KOPT-K1 (cell line): ENCODE results near the gene GLG1.

Source experiments
- H3K27ac ChIP-seq: fragments of 200-600 bp; sonication (generic); 2 replicates; pipeline ENCODE4 v1.5.1; 2016; ENCODE audit warnings: antibody characterized with exemption, mild to moderate bottlenecking, low read depth, low read length; ENCODE audit not compliant: poor library complexity, severe bottlenecking
- H3K36me3 ChIP-seq: fragments of 200-600 bp; sonication (generic); 2 replicates; pipeline ENCODE4 v1.5.1; 2017; ENCODE audit warnings: antibody characterized with exemption, mild to moderate bottlenecking, low read length, moderate library complexity; ENCODE audit not compliant: insufficient read depth
- H3K9me3 ChIP-seq: fragments of 200-600 bp; sonication (generic); 2 replicates; pipeline ENCODE4 v1.5.1; 2017; ENCODE audit warnings: antibody characterized with exemption, low read length, mild to moderate bottlenecking; ENCODE audit not compliant: insufficient read depth, poor library complexity, severe bottlenecking

GLG1 gene

DNA sequence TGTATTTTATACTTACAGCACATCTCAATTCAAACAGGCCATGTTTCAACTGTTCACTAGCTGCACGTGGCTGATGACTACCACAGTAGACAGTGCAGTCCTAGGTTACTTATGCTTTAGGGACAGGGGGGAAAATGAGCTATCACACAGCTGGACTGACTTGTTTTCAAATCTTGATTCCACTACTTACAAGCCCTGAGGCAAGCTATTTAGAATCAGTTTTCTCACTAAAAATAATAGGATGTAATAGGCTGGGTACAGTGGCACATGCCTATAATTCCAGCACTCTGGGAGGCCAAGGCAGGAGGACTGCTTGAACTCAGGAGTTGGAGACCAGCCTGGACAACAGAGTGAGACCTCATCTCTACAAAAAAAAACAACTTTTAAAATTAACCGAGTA, 10.3 kb downstream of the GLG1 start:
- no peak overlapping the region for H3K27ac ChIP-seq
- H3K36me3 ChIP-seq = peaks cover 13% of the 10 kb centered on the region
- no peaks in the 10 kb centered on the region for H3K9me3 ChIP-seq

DNA sequence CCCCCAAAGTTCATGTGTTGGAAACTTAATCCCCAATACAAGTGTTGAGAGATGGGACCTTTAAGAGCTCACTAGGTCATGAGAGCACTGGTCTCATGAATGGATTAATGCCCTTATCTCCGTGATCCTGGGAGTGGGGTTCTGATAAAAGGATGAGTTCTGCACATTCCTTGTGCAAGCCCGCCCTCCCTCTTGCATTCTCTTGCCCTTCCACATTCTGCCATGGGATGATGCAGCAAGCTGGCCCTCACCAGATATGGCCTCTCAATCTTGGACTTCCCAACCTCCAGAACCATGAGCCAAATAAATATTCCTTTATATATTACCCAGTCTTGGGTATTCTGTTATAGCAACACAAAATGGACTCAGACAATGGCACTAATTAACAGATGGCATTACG, 14.1 kb downstream of the GLG1 start:
- H3K9me3 ChIP-seq = no peaks in the 10 kb centered on the region
- peaks cover 13% of the 10 kb centered on the region for H3K36me3 ChIP-seq
- no peak overlapping the region for H3K27ac ChIP-seq

DNA sequence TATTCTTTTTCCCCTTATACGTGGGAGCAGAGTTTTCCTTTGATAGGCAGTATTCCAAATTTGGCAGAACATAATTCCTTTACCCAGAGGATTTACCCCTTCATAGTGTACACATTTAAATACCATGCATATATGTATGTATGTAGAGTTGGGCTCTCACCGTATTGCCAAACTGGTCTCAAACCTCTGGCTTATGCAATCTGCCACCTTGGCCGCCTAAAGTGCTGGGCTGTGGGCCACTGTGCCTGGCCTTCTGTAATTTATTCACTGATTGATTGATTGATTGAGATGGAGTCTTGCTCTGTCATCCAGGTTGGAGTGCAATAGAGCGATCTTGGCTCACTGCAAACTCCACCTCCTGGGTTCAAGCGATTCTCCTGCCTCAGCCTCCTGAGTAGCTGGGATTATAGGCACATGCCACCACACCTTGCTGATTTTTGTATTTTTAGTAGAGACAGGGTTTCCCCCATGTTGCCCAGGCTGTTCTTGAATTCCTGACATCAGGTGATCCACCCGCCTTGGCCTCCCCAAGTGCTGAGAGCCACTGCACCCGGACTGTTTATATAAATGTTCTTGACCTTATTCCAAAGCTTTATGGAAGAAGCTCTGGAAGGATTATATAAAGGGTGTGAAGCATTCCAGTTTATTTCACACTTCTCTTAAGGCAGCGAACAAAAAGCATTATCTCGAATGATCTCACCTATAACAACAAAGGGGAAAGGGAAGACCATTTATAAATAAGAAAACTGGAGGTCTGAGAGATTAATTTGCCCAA, 14.9 kb downstream of the GLG1 start:
- H3K27ac ChIP-seq = no peak overlapping the region
- peaks cover 12% of the 10 kb centered on the region for H3K36me3 ChIP-seq
- H3K9me3 ChIP-seq = no peaks in the 10 kb centered on the region

DNA sequence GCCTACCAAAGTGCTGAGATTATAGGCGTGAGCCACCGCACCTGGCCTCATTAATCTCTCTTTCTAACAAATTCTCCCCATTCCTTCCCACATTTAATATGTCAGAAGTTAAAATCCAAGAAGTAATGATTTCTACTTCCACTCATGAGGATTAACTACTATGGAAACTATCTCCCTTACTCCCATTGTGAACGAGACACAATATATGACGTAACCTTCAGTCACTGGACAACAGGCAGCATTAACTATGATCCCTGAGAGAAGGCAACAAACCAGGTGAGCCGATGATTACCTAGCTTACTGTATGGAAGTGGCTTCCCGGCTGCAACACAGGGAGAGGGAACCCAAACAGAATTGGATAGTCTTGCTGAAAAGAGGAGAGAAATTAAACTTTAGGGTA, 20.0 kb downstream of the GLG1 start:
- no peaks in the 10 kb centered on the region for H3K9me3 ChIP-seq
- no peaks in the 10 kb centered on the region for H3K36me3 ChIP-seq
- H3K27ac ChIP-seq = no peak overlapping the region

DNA sequence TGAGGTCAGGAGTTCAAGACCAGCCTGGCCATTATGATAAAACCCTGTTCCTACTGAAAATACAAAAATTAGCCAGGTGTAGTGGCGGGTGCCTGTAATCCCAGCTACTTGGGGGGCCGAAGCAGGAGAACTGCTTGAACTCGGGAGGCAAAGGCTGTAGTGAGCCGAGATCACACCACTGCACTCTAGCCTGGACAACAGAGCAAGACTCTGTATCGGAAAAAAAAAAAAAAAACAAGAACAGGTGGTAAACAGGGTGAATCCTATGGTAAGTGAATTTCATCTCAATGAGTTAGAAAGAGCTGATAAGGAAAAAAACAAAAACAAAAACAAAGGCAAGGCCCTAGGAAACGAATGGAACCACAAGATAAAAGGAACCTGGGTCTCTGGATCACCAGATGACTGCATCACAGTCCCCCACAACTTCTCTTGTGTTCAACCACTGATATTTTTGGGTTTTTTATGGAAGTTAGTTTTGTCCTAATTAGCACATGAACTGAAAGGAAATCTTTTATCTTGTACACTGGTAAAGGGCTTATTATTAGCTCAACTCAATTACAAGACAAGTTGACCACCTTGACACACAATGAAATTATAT, 21.0 kb downstream of the GLG1 start:
- Histone ChIP-seq H3K9me3 (no peaks in the 10 kb centered on the region), H3K27ac (no peak overlapping the region), H3K36me3 (no peaks in the 10 kb centered on the region)

DNA sequence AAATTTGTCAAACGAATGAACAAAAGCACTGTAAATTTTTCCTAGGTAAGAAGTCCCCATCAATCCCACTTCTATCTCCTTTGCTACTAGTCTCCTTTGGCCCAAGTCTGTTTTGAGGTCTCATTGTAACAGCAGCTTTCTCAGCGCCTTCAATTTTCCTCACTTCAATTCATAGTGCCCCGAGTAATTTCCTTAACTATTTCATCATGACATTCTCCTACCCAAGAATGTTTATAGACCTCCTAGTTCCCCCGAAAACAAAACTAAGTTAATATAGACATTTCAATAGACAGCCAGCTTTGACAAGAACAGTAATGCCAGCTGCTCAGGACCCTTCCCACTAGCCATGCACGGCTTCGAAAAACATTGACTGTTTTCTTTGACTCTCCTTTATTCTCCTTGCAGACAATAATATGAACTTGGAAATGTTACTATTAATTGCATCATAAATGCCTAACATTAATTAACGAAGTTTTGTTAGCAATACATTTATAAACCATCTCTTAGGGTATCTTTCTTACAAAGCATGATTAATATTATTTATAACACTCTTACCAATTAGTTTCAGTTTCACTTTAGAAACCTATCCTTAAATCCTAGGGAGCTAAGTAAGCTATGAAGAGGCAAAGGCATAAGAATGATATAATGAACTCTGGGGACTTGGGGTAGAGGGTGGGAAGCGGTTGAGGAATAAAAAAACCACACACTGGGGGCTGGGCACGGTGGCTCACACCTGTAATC, 22.8 kb downstream of the GLG1 start:
- Histone ChIP-seq H3K36me3 (no peaks in the 10 kb centered on the region), H3K9me3 (no peaks in the 10 kb centered on the region), H3K27ac (no peak overlapping the region)

DNA sequence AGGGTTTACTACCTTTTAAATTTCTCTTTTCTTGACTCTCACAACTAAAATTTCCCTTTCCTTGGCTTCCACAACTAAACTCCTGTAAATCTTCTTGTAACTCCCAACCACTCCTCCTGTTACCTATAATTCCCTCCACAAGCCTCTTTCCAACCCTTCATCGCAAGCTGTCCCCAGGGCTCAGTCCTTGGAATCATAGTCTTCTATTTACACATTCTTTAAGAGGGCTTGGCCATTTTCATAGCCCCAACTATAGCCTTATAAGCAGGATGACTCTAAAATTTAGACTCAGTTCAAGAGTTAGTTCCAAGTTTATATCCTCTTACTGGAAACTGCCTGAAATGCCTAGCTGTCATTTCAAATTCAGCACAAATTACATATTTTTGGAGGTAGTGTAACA, 23.9 kb downstream of the GLG1 start:
- H3K36me3 ChIP-seq = no peaks in the 10 kb centered on the region
- no peak overlapping the region for H3K27ac ChIP-seq
- H3K9me3 ChIP-seq = no peaks in the 10 kb centered on the region

DNA sequence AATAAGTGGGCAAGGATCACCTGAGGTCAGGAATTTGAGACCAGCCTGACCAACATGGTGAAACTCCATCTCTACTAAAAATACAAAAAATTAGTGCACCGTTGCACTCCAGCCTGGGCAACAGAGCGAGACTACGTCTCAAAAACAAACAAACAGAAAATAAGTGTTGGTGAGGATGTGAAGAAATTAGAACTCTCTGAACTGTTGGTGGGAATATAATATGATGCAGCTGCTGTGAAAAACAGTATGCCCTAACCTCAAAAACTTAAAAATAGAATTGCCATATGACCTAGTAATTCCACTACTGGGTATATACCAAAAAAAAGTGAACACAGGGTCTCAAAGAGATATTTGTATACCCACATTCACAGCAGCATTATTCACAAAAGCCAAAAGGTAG, 26.1 kb downstream of the GLG1 start:
- H3K9me3 ChIP-seq = no peaks in the 10 kb centered on the region
- H3K36me3 ChIP-seq = no peaks in the 10 kb centered on the region
- H3K27ac ChIP-seq = no peak overlapping the region

DNA sequence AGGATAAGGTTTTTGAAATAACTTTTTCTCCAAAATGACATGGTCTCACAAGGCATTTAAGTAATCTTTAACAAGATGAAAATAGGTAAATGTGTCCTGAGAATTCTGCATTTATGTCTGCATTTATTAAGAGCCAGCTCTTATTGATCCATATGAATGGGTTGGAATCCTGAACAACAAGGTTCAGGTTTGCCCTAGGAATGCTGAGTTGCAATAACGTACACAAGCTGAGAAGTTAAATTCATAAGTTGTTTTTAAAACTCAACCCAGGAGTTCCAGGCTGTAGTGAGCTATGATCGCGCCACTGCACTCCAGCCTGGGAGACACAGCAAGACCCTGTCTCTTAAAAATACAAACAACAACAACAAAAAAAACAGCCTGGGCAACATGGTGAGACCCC, 28.1 kb downstream of the GLG1 start:
- Histone ChIP-seq H3K9me3 (no peaks in the 10 kb centered on the region), H3K36me3 (no peaks in the 10 kb centered on the region), H3K27ac (no peak overlapping the region)

DNA sequence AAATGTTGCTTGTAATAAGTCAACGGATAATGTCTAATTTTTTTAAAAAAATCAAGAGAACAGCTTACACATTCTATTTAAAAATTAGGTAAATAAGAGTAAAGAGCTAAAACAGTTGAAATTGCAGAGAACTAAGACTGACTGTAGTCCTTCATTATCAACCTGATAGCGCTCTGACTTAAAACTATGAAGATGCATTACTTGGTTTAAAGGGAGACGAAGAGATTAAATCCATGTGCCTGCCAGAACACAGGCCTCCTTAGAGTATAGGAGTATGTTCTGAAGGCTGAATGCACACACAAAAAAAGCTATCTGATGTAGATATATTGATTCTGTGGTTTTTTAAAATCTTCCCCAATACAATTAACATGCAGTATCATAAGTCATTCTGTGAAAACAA, 28.5 kb downstream of the GLG1 start:
- no peaks in the 10 kb centered on the region for H3K36me3 ChIP-seq
- no peak overlapping the region for H3K27ac ChIP-seq
- H3K9me3 ChIP-seq = no peaks in the 10 kb centered on the region

DNA sequence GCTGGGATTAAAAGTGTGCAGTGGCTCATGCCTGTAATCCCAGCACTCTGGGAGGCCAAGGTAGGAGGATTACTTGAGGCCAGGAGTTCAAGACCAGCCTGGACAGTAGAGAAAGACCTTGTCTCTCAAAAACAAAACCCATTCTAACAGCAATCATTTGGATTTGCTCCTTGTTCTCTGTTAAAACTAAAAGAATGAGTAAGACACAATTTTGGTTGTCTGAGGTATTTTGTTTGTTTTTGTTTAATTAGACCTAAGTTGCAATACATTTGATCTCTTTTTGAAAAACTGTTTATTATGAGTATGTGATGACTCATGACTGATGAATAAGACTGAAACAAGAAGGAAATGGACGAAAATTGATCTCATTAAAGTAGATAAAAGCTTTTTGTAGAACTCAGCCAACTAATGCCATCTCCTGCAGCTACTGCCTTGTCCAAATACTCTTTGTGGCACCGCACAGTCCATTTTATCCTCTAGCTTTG, 29.0 kb downstream of the GLG1 start:
- Histone ChIP-seq H3K9me3 (no peaks in the 10 kb centered on the region), H3K27ac (no peak overlapping the region), H3K36me3 (no peaks in the 10 kb centered on the region)

DNA sequence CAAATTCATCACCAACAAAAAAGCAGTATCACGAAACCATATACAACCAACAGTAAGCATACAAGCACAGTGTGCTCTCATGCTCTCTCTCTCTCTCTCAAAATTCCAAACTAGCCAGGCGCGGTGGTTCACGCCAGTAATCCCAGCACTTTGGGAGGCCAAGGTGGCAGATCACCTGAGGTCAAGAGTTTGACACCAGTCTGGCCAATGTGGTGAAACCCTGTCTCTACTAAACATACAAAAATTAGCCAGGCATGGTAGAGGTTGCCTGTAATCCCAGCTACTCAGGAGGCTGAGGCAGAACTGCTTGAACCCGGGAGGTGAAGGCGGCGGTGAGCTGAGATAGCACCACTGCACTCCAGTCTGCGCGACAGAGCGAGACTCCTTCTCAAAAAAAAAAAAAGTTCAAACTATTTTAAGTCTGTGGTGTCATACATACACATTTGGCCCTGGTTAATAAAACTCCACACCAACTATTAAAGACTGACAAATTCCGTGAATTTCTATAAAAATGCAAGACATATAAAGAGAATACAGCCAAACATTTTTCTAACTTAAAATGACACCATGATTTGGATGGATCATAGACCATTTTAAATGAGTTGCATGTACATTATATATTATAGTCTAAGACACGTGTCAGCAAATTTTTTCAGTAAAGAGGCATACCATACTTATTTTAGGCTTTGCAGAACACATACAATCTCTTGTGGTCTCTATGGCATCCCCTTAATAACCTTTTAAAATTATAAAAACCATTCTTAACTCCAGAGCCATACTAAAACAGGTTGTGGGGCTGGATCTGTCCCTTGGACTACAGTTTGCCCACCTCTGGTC, 30.9 kb downstream of the GLG1 start:
- Histone ChIP-seq H3K9me3 (no peaks in the 10 kb centered on the region), H3K27ac (no peak overlapping the region), H3K36me3 (no peaks in the 10 kb centered on the region)

DNA sequence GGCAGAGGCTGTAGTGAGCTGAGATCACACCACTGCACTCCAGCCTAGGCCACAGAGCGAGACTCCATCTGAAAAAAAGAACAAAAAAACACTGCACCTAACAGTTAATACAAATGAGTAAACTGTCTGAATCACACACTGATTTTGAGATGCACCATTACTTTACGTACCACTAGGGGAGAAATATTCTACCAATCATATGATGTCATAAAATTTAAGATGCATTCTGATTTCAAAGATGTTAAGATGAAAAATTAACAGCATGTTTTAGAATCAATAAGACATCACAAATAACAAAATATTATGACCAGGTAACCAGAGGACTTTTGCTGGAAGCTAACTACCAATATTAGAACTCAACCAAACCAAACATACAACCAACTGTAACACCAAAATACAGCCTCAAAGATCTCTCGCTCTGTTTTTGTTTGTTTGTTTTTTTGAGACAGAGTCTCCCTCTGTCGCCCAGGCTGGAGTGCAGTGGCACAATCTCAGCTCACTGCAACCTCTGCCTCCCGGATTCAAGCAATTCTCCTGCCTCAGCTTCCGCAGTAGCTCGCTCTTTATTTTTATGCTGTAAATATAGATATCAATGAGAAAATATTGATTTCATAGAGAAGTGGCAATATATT, 31.6 kb downstream of the GLG1 start:
- no peak overlapping the region for H3K27ac ChIP-seq
- no peaks in the 10 kb centered on the region for H3K36me3 ChIP-seq
- H3K9me3 ChIP-seq = no peaks in the 10 kb centered on the region

DNA sequence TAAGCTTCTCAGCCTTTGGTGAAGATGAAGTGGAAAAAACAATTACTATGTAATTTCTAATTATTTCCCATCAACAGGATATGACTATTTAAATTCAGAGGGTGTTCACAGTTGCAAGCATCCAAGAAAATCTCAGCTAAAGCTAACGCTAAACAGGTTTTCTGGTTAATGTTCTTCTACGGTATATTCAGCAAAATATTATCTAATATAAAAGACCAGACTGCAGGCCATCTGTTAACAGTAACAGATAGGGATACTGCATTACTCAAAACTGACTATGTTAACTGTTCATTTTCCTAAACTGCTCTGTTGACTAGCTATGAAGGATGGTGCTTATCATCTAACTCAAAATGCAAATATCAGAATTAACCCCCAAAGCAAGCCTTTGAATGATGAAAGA, 32.8 kb downstream of the GLG1 start:
- Histone ChIP-seq H3K36me3 (no peaks in the 10 kb centered on the region), H3K9me3 (no peaks in the 10 kb centered on the region), H3K27ac (no peak overlapping the region)
